Pericardium fibroblast (primary cell): ENCODE measurements around the gene ADCY4. TPM values are rescaled to one million over a fixed set of nuclear protein-coding genes. Genes with fewer than 3 reads are reported as not detected.

Experiments used
- total RNA-seq: library from RNA; depleted of rRNA; stranded (reverse); fragments of >200 nt; gene quantifications from 2 replicates; pipeline ENCODE4 v1.2.3, GENCODE V29; 2015

Gene ADCY4
- 0.26 and 2.1 TPM in 2 replicates for total RNA-seq

DNA sequence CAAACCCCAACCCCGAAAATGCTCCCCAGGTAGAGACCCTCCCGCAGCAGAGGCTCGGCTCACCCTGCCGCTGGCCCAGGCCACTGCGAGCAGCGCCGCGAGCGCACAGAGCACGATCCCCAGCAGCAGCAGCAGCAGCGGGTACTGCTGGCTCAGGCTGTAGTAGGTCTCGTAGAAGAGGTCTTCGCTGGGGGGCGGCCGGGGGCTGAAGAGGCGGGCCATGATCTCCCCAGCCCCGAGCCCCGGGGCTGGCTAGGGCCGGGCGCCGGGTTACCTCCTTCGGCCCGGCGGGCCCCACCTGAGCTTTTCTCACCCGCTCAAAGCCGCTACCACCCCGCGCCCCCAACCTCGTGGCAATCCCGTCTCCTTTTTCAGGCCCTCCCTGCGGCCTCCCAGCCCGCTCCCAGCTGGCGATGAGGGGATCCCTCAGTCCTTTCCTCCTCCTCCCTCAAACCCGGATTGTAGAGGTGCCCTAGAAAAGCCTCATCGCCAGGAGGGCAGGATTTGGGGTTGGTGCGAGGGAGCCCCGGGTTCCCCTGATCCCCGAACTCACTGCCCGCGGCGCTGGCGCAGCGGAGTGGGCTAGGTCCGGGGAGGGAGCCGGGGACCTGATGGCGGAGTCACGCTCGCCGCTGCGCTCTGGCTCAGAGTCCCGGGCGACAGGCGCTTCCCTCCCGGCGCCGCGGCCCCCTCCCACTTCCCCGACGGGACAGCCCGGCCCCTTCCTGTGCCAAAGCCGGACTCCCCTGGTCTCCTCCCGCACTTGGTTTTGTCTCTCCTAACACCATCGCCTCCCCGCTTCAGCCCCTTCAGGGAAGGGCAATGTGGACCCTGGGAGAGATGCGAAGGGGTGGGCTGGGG is at the start of gene ADCY4:
ADCY4 (minus strand) TSS at position 641 of the 861 bp plus-strand sequence; CDS start at position 222, 419 bp downstream.

DNA sequence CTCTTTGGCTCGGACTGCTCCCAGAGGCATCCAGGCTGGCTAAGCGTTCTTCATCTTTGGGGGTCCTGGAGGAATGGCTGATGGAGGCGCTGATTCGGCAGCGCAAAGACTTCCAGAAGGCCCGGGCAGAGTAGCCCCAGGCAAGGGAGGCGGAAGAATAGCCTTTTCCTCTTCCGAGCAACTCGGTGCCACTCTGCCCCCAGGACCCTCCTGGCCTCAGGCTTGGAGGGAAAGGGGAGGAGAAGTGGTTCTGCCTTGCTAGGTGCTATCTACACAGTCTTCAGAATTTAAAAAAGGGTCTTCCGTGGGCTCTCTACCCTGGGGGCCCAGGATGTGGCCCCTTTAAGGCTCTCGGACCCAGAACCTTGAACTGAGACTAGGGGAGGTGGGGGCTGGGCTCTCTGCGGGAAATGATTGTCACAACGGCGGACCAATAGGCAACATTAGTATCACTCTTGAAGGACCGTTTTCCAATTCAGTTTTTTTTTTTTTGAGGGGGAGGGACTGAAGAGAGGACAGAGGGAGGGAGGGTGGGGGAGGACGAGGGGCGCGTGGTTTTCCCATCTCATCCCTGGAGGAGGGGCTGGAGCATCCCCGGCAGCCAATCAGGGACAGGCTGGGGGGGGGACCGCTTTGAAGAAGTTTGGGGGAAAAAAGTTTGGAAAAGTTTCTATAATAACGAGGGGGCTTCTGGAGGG is 32.8 kb upstream of the ADCY4 start, which contains the start of gene NFATC4:
NFATC4 (plus strand) TSS at position 671 of the 698 bp plus-strand sequence. CDS start 157 bp downstream, outside the sequence.

GRCh38 chr14:24339284-24340151 is 4.6 kb upstream of the ADCY4 start, which contains the start of gene RIPK3:
Gene RIPK3 (minus strand): TSS chr14:24339991. CDS start chr14:24339826, 165 bp downstream.

GRCh38 chr14:24310646-24311604 is 23.9 kb downstream of the ADCY4 start, which contains the start of gene LTB4R:
Gene LTB4R (plus strand): TSS chr14:24311502. CDS start chr14:24315652, 4,150 bp downstream.

DNA sequence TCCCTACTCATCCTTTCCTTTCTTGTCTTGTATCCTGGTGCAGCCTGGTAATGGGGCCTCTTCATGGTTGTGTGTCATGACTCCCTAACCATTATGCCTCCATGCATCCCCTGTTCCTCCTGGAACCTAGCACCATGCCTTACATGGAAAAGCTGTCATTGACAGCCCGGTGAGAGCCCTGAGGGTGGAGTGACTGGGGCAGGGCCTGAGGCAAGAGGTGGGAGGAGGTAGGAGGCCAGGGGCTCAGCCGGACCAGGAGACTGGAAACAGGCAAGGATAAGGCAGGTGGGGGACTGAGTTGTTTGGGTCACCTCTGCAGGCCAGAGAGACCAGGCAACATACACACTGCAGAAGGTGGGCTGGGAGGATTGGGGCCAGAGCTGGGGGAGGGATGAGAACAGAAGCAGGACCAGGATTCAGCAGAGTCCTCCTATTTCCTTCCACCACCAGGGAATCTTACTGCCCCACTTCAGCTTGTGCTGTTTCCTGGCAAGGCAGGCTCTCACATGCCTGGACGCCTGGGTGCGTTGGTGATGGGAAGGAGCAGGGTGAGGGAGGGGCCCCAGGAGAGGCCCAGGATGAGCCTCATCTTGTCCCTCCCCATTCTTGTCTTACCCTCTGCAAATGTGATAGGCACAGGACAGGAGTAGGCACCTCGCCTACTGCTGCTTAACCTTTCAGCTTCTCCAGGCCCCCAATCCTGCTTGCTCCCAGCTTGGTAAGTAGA is 25.2 kb downstream of the ADCY4 start, which contains the start of gene LTB4R2:
LTB4R2 (plus strand) TSS at position 603 of the 727 bp plus-strand sequence. CDS start 525 bp downstream, outside the sequence.

GRCh38 chr14:24307575-24308341 is 27.1 kb downstream of the ADCY4 start, which contains the start of gene CIDEB:
Gene CIDEB (minus strand): TSS chr14:24307977. CDS start chr14:24307858, 119 bp downstream.

GRCh38 chr14:24299255-24300191 is 35.3 kb downstream of the ADCY4 start, which contains the start of the genes DHRS1 and NOP9:
Gene DHRS1 (minus strand): TSS chr14:24299780. CDS start chr14:24299106, 674 bp downstream.
Gene NOP9 (plus strand): TSS chr14:24299850. CDS start chr14:24299955, 105 bp downstream.

DNA sequence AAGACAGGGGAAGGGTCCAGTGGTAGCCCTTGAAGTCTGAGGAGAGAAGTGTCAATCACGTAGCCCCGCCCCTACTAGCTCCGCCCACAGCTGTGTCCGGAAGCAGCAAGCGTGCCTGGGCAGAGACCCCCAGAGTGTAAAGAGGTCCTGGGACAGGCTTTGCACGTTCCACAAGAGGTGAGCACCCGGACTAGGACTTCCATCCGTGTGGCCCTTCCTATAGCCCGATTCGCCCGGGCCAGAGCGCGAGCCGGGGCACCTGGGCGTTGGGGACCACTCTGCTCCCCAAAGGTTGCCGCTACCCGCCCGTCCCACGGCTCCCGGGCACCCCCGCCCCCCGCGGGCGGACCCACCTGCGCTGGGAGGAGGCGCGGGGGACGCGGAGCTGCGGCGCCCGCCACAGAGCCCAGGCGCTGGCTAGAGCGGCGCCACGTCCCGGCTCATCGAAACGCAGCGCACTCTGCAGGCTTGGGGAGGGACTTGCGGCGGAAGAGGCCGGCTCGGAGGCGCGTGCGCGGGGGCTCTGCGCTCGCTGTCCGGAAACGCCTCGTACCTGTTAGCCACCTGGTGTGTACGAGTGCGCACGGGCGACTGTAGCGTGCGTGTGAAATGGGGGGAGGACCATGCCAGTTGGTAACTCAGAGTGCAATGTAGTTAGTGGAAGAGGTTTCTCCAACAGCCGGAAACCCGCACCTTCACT is 63.6 kb downstream of the ADCY4 start, which contains the start of gene RABGGTA:
RABGGTA (minus strand) TSS at position 464 of the 700 bp plus-strand sequence. CDS start 482 bp downstream, outside the sequence.

Other genes with a start within 250 kb of the ADCY4 start
- 29.8 TPM in 2 replicates for gene PCK2, start 240.8 kb downstream of the ADCY4 start, total RNA-seq
- gene DCAF11, start 220.3 kb downstream of the ADCY4 start, total RNA-seq = 40.7 and 41.4 TPM in 2 replicates
- gene NRL, start 220.1 kb downstream of the ADCY4 start, total RNA-seq = 0.12 and 3.7 TPM in 2 replicates
- 0.09 TPM in 1 of 2 replicates, not detected in the other for gene FITM1, start 204.4 kb downstream of the ADCY4 start, total RNA-seq
- 155 and 162 TPM in 2 replicates for gene PSME1, start 198.9 kb downstream of the ADCY4 start, total RNA-seq
- gene EMC9, start 193.5 kb downstream of the ADCY4 start, total RNA-seq = 10.2 and 11.3 TPM in 2 replicates
- 48.4 and 65.5 TPM in 2 replicates for gene PSME2, start 188.5 kb downstream of the ADCY4 start, total RNA-seq
- gene RNF31, start 187.6 kb downstream of the ADCY4 start, total RNA-seq = 44.8 and 49.7 TPM in 2 replicates
- 26.7 and 48.1 TPM in 2 replicates for gene IRF9, start 173.8 kb downstream of the ADCY4 start, total RNA-seq
- gene REC8, start 163.0 kb downstream of the ADCY4 start, total RNA-seq = 15.1 and 18.4 TPM in 2 replicates
- gene IPO4, start 146.3 kb downstream of the ADCY4 start, total RNA-seq = 23.9 and 28.9 TPM in 2 replicates
- gene TM9SF1, start 139.6 kb downstream of the ADCY4 start, total RNA-seq = 54.7 and 58.8 TPM in 2 replicates
- not detected in 2 replicates for gene TSSK4, start 129.4 kb downstream of the ADCY4 start, total RNA-seq
- 30.9 and 31.7 TPM in 2 replicates for gene CHMP4A, start 121.6 kb downstream of the ADCY4 start, total RNA-seq
- 16.2 and 17.8 TPM in 2 replicates for gene MDP1, start 119.0 kb downstream of the ADCY4 start, total RNA-seq
- gene NEDD8, start 102.7 kb downstream of the ADCY4 start, total RNA-seq = 140 and 180 TPM in 2 replicates
- 30.3 and 55.7 TPM in 2 replicates for gene GMPR2, start 102.1 kb downstream of the ADCY4 start, total RNA-seq
- 48.6 and 58.6 TPM in 2 replicates for gene TINF2, start 92.4 kb downstream of the ADCY4 start, total RNA-seq
- 1.0 and 7.9 TPM in 2 replicates for gene TGM1, start 71.9 kb downstream of the ADCY4 start, total RNA-seq
- 23.0 and 27.1 TPM in 2 replicates for gene RABGGTA, start 63.5 kb downstream of the ADCY4 start, total RNA-seq
- 6.9 and 26.3 TPM in 2 replicates for gene DHRS1, start 35.3 kb downstream of the ADCY4 start, total RNA-seq
- gene NOP9, start 35.2 kb downstream of the ADCY4 start, total RNA-seq = 10.9 and 11.0 TPM in 2 replicates
- gene CIDEB, start 27.1 kb downstream of the ADCY4 start, total RNA-seq = 1.0 and 1.2 TPM in 2 replicates
- gene LTB4R2, start 24.9 kb downstream of the ADCY4 start, total RNA-seq = 1.5 and 6.7 TPM in 2 replicates
- gene LTB4R, start 23.6 kb downstream of the ADCY4 start, total RNA-seq = 2.1 and 4.5 TPM in 2 replicates
- gene RIPK3, start 4.9 kb upstream of the ADCY4 start, total RNA-seq = 0.35 and 0.51 TPM in 2 replicates
- 59.5 and 83.0 TPM in 2 replicates for gene NFATC4, start 33.1 kb upstream of the ADCY4 start, total RNA-seq
- 24.0 and 31.4 TPM in 2 replicates for gene NYNRIN, start 63.9 kb upstream of the ADCY4 start, total RNA-seq
- 3.1 and 6.9 TPM in 2 replicates for gene CBLN3, start 94.6 kb upstream of the ADCY4 start, total RNA-seq
- 35.0 and 37.8 TPM in 2 replicates for gene KHNYN, start 94.9 kb upstream of the ADCY4 start, total RNA-seq
- 14.7 and 15.6 TPM in 2 replicates for gene SDR39U1, start 107.7 kb upstream of the ADCY4 start, total RNA-seq
- gene CMA1, start 173.2 kb upstream of the ADCY4 start, total RNA-seq = not detected in 2 replicates
- not detected in 2 replicates for gene CTSG, start 241.2 kb upstream of the ADCY4 start, total RNA-seq